ENCODE measurements around the gene PLCH2. TPM values are rescaled to one million over a fixed set of nuclear protein-coding genes. Genes with fewer than 3 reads are reported as not detected.
"Not testable (repeated sequence)": the region's sequence is repeated elsewhere in the genome, so short reads cannot be mapped to it uniquely, and the experiment has no call there.

The PLCH2 gene
- total RNA-seq, 1 experiment from 2014 or later, result not detected

DNA sequence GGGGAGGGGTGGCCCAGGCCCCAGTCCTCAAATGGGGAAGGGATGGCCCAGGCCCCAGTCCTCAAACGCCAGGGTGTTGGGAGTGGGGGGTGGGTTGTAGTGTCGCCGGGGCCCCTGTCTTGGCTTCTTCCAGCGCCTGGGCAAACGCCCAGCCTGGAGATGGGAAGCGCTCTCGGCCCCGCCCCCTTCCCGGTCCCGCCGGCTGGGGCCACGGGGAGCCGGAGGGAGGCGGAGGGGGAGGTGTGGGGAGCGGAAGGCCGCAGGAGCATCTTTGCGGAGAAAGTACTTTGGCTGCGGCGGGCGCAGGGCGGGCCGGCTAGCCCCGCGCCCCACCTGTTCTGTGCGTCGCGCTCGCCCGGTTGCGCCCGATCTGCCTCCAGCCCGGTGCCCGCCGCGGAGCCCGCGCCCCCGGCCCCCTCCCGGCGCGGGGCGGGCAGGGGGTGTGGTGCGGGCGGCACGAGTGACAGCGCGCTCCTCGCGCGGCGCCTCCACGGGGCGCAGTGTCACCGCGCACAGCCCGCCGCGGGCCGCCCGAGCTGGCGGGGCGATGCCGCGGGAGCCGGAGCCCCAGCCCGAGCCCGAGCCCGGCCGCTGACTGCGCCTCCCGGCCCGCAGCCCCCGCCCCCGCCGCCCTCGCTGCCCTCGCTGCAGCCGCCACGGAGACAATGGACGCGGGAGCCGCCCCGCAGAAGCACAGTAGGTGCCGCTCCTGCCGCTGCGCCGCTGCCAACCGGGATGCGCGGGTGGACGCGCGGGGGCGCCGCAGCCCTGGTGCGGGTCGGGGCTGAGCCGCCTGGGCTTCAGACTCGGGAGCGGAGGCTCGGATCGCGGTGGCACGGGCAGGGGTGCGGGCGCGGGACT lies 32.6 kb upstream of the PLCH2 start:
- DNase-seq (ENCODE audit: low read depth), result peak; percentile 56

DNA sequence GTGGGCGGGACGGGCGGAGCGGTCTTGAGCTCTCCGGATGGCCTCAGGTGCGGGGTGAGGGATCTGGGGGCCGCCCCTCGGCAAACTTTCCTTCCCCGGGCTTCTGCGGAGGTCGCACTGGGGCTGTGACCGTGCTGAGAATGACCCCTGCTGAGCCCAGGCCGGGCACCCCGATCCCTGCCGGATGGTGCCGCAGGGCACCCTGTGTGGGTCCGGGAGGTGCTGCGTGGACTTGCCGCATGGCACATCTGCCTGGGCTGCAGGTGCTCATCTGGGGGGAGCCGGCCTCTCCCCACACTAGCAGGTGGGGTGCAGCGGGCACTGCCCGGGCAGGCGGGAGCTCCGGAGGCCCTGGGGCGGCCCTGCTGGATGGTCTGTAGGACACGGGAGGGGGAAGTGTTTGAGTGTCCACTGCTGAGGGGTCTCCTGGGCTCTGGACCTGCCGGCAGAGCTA lies 31.9 kb upstream of the PLCH2 start:
- DNase-seq (ENCODE audit: low read depth), result no peak

DNA sequence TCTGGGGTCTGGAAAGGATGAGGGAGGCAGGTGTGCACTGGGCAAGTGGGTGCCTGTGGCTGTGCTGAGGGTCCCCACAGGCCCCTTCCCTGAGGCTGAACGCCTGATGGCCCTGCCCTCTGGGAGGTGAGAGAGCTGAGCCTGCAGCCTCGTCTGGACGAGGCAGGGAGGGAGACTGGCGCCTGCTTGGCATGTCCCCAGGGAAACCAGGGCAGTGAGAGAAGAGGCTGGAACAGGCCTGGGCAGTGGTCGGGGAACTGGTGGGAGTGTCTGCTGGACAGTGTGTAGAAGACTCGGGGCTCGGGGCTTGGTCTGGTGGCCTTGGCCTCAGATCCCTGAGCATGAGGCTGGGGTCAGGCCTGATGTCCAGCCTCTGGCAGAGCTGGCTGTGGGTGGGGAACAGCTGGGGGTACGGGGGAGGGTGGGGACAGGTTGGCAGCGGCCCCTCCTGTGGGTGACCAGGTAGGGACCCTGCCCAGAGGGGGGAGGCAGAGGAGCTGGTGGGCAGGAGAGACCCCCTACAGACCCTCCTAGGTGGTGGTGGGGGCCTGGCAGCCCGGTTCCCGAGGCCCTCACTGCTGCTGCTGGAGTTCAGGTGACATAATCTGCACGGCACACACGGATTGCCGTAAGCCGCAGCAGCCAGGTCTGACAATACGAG lies 30.8 kb upstream of the PLCH2 start:
- DNase-seq (ENCODE audit: low read depth), result no peak

DNA sequence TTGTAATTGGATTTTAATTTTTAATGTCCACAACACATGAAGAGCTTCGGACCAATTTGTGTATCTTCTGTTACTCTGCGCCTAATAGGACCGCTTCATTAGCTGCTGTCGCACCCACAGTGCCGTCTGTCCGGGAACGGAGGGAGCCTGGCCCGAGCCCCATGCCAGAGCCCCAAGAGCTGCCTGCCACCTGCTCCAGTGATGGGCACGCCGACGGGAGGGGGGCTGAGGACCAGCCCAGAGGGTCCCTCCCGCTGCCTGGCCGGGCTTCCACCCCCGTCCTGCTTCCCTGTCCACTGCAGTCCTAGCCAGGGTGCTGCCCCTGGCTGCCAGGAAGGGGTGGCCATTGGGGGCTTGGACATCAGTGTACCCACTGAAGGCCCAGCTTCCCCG lies 30.3 kb upstream of the PLCH2 start:
- DNase-seq (ENCODE audit: low read depth), result no peak

DNA sequence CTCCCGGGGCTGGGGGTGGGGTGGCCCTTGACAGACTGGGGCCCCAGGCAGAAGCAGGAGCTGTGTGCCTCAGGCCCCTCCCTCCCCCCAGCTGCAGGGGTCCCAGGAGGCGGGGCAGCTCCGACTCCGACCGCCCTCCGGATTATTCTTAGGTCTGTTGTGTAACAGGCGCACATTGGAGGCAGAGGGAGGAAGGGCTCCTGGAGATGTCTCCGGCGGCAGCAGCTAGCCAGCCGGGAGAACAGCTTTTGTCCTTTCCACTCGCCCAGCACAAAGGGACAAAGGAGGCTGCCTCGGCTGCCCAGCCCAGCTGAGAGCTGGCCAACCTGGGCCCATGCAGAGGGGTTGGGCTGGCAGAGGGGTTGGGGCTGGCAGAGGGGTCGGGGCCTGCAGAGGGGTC lies 29.7 kb upstream of the PLCH2 start:
- DNase-seq (ENCODE audit: low read depth), result no peak

DNA sequence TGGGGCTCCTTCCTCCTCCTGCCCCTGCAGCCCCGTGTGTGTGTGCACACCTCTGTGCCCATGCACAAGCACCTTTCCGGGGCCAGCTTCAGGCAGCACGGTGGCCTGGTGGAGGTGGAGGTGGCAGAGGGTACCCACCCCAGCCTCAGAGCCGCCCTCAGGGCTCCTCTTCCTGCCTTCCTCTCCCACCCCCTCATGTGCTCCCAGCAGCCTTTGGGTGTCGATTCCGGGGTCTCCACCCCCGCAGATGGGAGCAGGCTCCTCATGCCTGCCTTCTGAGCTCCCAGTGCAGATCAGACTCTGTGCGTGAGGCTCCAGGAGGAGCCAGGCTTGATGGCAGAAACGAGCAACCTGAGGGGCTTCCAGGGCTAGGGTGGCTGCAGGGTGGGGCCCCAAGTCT lies 29.2 kb upstream of the PLCH2 start:
- DNase-seq (ENCODE audit: low read depth), result no peak

DNA sequence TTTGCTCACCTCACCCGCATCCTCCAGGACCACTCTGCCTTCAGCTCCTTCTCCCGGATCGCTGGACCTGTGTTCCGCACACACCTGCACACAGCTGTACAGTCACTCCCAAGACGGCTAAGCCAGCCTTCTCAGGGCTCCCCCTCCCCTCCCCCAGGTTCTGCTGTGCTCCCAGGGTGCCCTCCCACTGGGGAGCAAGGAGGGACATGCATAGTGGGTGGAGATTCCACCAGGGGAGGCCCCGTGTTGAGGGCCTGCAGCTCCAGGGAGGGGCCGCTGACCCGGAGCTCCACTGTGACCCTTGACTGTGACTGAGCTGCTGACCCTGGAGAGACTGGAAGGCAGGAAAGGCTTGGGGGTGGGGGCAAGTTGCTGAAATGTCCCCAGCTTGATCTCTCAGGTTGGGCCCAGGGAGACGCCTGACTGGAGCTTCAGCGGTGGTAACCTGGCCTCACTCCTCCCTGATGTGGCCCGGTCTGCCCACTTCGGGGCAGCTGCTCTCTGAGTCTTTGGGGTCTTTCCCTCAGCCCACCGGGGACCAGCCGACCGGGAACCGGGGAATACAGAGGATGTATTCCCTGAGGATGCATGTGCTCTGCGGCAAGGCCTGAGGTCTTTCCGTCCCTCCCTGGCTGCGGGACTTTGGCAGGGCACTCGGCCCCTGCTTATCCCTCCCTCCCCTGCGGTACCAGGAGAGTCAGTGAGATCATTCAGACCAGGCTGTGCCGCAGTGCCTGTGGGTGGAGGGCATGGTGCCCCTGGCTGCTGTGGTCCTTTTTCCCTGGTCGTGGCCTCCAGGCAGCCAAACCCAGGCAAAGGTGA lies 28.6 kb upstream of the PLCH2 start:
- DNase-seq (ENCODE audit: low read depth), result peak; percentile 51

DNA sequence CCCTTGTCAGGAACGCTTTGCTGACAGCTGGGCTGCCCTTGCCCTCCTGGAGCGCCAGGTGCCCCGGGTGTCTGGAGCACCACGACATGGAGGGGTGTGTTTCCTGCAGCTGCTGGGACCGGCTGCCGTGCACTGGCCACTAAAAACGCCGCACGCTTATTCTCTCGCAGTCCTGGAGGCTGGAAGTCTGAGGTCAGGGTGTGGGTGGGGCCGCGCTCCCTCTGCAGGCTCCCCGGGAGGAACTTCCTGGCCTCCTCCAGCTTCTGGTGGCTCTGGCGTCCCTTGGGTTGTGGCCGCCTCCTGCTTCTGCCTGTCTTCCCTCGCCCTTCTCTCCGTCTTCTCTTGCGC lies 28.0 kb upstream of the PLCH2 start:
- DNase-seq (ENCODE audit: low read depth), result peak; percentile 82

DNA sequence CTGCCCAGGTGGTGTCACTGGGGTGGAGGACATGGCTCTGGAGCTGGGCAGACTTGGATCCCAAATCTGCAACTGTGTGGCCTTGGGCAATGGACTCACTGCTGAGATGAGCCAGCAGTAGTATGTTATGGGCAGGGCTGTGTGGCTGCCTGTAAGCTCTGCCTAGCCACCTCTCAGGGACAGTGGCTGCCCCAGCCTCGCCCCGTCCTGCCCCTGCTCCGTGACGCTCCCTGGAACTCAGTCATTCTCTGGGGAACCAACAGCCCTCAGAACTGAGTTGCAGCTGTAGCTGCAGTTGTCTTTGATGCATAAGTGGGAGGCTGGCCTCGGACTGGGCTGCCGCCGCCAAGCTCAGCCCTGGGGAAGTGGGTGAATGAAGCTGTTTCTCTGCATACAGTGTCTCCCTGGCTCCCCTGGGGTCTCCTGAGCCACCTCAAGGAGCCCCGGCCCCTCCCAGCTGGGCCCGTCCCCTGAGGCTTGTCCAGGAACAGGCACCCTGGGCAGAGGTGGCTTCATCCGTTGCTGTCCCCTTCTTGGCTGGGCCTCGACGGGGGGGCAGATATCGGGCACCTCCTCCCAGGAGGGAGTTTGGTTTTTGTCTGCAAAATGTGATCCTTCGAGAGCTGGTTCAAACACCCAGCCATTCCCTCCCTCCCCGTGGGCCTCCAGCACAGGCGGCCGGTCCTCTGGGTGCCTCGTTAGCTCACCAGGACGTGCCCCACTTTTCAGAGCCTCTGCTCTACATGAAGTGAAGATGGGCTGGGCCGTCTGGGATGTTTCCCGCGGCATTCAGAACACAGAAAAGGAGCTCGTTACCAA lies 26.2 kb upstream of the PLCH2 start:
- DNase-seq (ENCODE audit: low read depth), result no peak

DNA sequence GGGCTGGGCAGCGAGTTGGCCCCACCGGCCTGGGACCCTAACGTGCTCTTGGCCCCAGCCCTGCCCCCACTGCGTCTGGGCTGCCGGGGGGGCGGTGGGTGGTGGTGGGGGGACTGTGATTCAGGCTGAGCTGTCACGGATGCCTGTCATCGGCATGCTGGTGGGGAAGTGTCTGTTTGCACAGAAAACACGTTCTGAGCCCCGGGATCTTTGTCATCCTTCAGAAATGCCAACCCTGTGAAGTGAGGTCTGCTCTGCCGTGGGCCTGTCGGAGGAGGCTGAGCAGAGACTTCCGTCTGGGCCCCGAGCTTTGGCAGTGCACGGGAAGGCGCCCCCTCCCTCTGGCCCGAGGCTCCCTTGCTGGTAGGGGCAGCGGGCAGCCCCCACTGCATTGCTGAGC lies 24.3 kb upstream of the PLCH2 start:
- DNase-seq (ENCODE audit: low read depth), result peak; percentile 96

DNA sequence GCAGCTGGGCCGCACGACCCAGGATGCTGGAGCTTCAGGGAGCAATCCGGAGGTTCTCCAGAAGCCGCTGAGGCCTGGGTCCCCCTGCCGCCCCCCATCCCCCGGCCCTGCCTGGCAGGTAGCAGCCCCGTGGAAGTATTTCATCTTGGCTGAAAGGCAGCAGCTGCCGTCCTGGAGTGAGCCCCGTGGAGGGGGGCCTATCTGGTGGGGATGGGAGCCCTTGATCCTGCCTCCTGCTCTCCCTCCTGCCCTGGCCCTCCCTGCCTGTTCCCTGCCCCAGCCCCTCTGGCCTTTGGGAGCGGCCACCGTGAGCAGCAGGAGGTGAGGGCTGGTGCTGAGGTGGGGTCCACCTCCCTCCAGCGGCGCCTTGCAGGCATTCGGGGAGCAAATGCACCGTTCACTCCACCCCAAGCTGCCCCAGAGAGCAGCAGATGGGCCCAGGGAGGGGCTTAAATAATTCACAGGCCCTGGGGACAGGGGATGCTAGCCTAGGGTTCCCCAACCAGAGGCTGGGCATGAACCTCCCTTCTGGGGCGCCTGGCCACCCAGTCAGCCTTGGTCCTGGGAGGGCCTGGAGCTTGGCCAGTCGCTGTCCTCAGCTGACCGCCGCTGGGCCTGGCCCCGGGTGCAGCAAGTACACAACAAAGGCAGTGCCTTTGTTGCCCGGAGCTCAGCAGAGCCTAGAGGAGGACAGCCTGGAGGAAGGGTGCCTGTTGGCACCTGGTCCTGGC lies 23.7 kb upstream of the PLCH2 start:
- DNase-seq (ENCODE audit: low read depth), result peak; percentile 39

DNA sequence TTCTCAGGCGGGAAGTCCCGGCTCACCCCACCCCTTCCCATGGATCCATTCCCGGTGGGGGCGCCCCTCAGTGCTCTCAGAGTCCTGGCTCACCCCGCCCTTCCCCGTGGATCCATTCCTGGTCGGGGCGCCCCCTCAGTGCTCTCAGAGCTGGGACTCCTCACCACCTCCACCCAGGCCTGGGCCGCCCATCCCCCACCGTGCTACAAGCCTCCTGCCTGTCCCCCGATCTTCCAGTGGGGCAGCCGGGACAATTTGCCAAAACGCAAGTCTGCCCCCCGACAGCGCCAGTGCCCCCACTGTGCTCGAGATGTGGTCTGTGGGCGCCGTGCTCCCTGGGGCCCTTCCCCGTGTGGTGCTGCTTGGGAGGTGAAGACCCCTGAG lies 23.2 kb upstream of the PLCH2 start:
- DNase-seq (ENCODE audit: low read depth), result no peak

DNA sequence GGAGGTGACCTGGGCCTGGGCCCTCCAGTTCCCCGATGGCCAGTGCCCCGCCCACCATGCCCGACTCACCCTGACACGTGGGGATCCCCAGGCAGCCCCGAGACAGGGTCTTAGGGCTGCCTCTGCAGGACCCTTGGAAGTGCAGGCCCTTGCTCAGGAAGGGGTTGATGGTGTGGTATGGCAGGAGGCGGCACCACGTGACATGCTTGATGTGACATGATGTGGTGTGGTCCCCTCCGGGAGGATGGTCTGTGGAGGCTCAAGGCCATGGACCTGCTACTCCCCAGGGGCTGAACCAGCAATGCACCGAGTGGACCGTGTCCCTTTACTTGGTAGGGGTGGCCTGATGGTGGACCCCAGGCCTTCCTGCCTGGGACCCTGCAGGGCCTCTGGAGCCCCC lies 21.9 kb upstream of the PLCH2 start:
- DNase-seq (ENCODE audit: low read depth), result no peak

DNA sequence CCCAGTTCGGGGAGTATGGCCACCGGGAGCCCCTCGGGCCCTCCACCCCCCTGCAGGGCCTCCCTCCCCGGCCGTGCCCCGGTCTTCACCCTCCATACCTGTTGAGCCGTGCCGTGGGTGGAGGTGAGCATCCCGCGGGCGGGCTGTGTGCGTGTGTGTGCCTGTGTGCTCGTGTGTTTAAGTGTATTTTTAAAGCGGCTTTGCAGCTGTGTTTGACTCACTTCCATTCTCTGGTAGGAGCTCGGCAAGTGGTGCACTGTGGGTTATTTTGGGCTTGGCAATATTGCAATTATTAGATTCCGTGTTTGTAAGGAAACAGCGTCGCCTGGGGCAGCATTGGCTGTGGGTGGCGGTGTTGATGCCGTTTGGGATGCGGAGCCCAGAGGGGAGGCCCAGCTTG lies 20.3 kb upstream of the PLCH2 start:
- DNase-seq (ENCODE audit: low read depth), result no peak

DNA sequence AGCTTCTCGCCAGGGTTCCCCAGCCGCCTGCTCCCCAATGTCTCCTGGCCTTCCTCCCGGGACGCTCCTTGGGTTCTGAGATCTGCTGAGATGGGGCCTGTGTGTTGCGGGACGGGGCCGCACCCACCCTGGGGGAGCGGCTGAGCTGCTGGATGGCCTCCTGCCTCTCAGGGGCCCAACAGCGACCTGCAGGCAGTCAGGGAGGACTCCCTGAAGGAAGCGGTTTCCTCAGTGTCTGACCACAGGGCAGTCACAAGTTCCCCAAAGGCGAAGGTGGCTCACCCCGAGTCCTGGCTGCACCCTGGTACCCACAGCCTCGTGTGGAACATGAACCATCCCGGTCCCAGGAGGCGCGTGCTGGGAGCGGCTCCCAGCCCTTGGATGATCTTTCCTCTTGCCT lies 18.6 kb upstream of the PLCH2 start:
- DNase-seq (ENCODE audit: low read depth), result no peak

DNA sequence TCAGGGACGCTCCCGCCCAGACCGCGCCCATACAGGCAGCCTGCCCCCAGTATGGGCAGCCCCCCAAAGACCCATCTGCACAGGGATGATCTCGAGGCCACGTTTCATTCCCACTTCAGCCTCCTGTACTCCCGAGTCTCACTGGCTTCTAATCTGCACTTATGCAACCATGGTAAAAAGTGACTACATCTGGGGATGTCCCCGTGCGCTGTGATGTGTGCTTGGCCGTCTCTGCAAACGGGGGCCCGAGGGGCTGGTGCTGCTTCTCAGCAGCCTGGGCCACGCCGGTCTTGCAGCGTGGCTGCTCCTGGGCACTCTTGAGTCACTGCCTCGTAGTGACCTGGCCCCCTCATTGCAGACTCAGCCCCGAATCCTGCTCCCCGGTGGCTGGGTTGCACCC lies 17.4 kb upstream of the PLCH2 start:
- no peak for DNase-seq (ENCODE audit: low read depth)

DNA sequence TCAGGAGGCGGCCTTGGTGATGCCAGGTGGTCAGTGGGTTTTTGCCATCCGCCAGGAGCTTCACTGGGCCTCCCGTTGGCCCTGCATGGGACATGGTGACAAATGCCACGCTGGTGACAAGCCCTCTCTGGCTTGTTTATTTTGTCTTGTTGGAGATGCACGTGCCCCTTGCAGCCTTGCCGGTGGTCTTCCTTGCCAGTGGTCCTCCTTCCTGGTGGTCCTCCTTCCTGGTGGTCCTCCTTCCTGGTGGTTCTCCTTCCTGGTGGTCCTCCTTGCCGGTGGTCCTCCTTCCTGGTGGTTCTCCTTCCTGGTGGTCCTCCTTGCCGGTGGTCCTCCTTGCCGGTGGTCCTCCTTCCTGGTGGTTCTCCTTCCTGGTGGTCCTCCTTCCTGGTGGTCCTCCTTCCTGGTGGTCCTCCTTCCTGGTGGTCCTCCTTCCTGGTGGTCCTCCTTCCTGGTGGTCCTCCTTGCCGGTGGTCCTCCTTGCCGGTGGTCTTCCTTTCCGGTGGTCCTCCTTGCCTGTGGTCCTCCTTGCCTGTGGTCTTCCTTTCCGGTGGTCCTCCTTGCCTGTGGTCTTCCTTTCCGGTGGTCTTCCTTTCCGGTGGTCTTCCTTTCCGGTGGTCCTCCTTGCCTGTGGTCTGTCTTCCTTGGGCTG lies 16.9 kb upstream of the PLCH2 start:
- not testable (repeated sequence) for DNase-seq (ENCODE audit: low read depth)

DNA sequence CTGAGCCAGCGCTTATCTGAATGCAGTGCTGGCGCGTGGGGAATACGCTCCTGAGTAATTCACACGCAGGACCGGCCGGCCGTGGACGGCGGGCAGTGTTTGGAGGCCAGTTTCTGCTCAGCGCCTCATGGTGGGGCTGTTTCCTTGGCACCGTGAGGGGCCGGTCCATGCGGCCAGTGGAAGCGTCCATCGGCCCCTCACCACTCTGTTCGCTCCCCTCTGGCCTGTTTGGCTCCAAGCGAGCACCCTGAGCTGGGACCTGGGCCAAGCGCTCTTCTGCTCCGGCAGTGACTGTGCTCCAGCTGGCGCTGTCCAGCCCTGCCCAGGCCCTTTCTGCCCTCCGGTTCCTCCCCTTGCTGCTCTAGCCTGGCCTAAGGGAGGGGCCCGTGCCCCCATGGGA lies 16.3 kb upstream of the PLCH2 start:
- DNase-seq (ENCODE audit: low read depth), result peak; percentile 62

DNA sequence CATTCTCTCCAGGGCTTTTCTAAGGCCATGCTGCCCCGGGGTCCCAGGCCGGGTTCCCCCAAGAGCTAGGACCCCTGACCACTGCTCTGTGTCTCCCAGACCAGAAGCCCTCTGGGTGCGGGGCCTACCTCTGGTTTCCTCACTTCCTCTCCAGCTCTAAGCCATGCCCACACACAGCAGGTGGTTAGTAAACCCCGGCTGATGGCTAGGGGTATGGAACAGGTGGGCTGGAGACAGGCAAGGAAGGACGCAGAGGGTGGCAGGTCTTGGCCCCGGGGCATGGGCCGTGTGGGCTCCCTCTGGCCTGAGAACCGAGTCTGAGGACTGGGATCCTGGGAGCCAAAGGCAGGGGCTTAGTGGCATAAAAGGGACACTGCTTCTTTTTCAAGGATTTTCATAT lies 15.9 kb upstream of the PLCH2 start:
- DNase-seq (ENCODE audit: low read depth), result no peak

DNA sequence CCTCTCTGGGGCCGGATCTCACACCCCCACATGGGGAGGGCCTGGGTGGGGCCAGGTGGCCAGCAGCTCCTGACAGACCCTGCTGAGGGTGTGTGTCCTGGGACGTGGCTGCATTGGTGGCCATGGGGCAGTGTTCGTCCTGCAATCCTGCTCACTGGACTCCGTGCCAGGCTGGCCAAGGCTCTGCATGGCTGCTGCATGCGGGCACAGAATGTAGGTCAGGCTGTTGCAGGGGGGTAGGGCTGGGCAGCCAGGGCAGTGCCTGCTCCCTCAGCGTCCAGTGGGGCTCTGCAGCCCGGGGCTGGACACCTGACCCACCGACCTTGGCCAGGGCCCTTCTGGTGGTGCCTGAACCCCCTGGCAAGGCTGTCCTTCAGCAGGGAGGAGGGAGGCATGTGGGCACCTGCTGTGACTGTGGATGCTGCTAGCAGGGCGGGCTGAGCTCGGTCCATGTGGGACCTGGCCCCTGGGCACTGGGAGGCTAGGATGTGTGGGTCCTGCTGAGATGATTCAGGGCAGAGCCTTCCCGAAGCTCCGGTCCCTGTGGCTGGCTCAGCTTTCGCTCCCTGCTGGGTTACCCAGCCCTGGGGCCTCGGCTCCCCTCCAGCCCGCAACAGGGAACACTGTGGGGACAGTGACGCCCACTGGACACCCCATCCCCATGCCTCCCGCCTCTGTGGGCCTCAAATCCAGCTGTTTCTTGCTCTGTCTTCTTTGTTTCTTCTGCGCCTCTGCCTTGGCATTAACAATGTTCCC lies 14.9 kb upstream of the PLCH2 start:
- no peak for DNase-seq (ENCODE audit: low read depth)
